Measurements from ENCODE around the gene SLC30A3.
A peak's percentile ranks its signal among the peaks of the same experiment; 100 is the strongest.
"Not testable (repeated sequence)": the region's sequence is repeated elsewhere in the genome, so short reads cannot be mapped to it uniquely, and the experiment has no call there.

SLC30A3 gene

GRCh38 chr2:27262379-27263286, at the start of gene SLC30A3:
TSS of gene SLC30A3 (minus strand) at chr2:27263047. CDS start at chr2:27262906, 141 bp downstream.
- DNase-seq, result peak; percentile 63 to 71

- no peak for DNase-seq
Observed at GRCh38 chr2:27312152-27312551, 49.3 kb upstream of the SLC30A3 start.

- DNase-seq, result no peak
Observed at GRCh38 chr2:27309651-27310050, 46.8 kb upstream of the SLC30A3 start.

GRCh38 chr2:27308359-27308881, 45.6 kb upstream of the SLC30A3 start, which contains the start of gene UCN:
TSS of gene UCN (minus strand) at chr2:27308445. CDS start at chr2:27307895, 550 bp downstream.
- DNase-seq, result no peak

- no peak for DNase-seq
Observed at GRCh38 chr2:27307545-27308358, 44.9 kb upstream of the SLC30A3 start.

GRCh38 chr2:27307287-27307544, 44.4 kb upstream of the SLC30A3 start:
- no peak for DNase-seq

- DNase-seq, result peak; percentile 26 to 33
Observed at GRCh38 chr2:27306573-27307286, 43.9 kb upstream of the SLC30A3 start.

- no peak for DNase-seq
Observed at GRCh38 chr2:27306136-27306535, 43.3 kb upstream of the SLC30A3 start.

- DNase-seq, result no peak
Observed at GRCh38 chr2:27305516-27305915, 42.7 kb upstream of the SLC30A3 start.

GRCh38 chr2:27304488-27305240, 41.8 kb upstream of the SLC30A3 start:
- no peak for DNase-seq

- DNase-seq, result peak in 1 of 2 experiments; percentile 12
Observed at GRCh38 chr2:27303093-27304025, 40.5 kb upstream of the SLC30A3 start.

GRCh38 chr2:27300606-27301005, 37.8 kb upstream of the SLC30A3 start:
- not testable (repeated sequence) for DNase-seq

GRCh38 chr2:27298391-27299080, 35.7 kb upstream of the SLC30A3 start:
- DNase-seq, result no peak

- no peak for DNase-seq
Observed at GRCh38 chr2:27297195-27297594, 34.3 kb upstream of the SLC30A3 start.

- DNase-seq, result no peak
Observed at GRCh38 chr2:27296481-27296880, 33.6 kb upstream of the SLC30A3 start.

GRCh38 chr2:27294928-27295327, 32.1 kb upstream of the SLC30A3 start:
- no peak for DNase-seq

GRCh38 chr2:27291865-27292264, 29.0 kb upstream of the SLC30A3 start:
- no peak for DNase-seq

- no peak for DNase-seq
Observed at GRCh38 chr2:27290549-27290948, 27.7 kb upstream of the SLC30A3 start.

GRCh38 chr2:27288610-27289009, 25.8 kb upstream of the SLC30A3 start:
- no peak for DNase-seq

GRCh38 chr2:27285481-27285880, 22.6 kb upstream of the SLC30A3 start:
- DNase-seq, result no peak
